D721Med (cell line): ENCODE results near the gene DSTN.

Experiments
- DNase-seq: peaks from one replicate; pipeline ENCODE4 v3.0.0; 2011; ENCODE audit warnings: low spot score; ENCODE audit not compliant: insufficient read length
- FAIRE-seq: peaks from 2 replicates; lab custom pipeline; 2011; peaks lifted over from hg19 to GRCh38; lab: Jason Lieb, UNC
- CTCF ChIP-seq: IDR thresholded peaks from 2 replicates; pipeline ENCODE4 v1.5.1; 2012; ENCODE audit warnings: mild to moderate bottlenecking, control low read depth; ENCODE audit not compliant: insufficient read depth; ENCODE audit errors: missing control alignments

Gene DSTN

DNA sequence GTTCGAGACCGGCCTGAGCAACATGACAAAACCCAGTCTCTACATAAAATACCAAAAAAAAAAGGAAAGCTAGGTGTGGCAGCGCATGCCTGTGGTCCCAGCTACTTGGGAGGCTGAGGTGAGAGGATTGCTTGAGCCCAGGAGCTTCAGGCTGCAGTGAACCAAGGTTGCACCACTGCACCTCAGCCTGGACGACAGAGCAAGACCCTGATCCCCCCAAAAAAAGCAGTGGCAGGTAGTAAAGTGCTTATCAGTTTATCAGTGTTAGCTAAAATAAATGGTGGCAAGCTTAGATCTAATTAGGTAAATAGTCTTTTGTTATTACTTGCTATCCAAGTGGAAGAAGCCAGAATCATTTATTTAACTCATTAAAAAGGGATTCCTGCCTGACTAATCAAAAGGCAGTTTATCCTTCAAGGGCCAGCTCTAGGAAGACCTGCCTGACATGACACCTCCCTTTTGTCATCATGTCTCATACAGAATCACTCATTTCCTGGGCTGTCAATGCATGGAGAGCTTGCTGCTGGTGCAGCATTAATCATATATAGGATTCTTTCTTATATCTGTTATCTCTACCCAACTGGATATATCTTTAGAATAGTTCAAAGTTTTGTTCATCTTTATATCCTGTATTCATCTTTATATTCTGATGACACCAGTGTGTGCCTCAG is 9.6 kb downstream of the DSTN start:
- FAIRE-seq (no peak), DNase-seq (no peak)
- TF ChIP-seq CTCF: no peak

DNA sequence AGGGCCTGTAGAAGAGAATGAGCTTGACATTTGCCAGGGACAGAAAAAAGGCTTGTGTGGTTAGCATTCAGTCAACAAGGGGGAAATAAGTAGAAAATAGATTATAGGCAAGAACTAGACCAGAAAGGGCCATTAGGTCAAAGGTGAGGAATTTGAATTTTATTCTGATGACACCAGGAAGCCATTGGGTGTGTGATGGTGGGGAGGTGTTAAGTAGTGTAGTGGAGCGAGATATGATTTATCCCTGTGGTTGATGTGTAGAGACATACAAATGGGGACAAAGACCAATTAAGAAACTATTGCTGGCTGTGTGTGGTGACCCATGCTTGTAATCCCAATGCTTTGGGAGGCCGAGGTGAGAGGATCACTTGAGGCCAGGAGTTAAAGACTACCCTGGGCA is 11.0 kb downstream of the DSTN start:
- no peak for TF ChIP-seq CTCF
- FAIRE-seq (no peak), DNase-seq (no peak)

- no peak for TF ChIP-seq CTCF
- FAIRE-seq: no peak
Observed at GRCh38 chr20:17583126-17583525, 13.3 kb downstream of the DSTN start.

DNA sequence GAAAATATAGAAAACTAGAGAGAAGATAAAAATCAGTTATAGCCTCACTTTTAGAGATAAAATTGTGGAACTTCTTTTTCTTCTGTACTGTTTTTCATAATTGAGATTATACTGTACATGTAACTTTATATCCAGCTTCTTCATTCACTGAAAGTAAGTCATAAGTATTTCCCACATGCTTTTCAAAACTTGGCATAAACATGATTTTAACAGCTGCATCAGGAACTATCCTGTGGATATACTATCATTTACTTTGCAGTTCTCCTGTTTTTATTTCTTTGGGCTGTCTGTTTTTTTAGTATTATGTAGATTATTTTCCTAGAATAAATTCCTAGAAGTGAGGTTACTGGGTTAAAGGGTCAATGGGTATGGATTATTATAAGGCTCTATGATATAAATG is 14.8 kb downstream of the DSTN start:
- DNase-seq (no peak), FAIRE-seq (no peak)
- TF ChIP-seq CTCF: no peak

More at GRCh38 chr20:17583126-17583525, 13.3 kb downstream of the DSTN start:
- no peak for DNase-seq

GRCh38 chr20:17586250-17586649 is 16.4 kb downstream of the DSTN start:
- no peak for FAIRE-seq
- TF ChIP-seq CTCF: no peak

DNA sequence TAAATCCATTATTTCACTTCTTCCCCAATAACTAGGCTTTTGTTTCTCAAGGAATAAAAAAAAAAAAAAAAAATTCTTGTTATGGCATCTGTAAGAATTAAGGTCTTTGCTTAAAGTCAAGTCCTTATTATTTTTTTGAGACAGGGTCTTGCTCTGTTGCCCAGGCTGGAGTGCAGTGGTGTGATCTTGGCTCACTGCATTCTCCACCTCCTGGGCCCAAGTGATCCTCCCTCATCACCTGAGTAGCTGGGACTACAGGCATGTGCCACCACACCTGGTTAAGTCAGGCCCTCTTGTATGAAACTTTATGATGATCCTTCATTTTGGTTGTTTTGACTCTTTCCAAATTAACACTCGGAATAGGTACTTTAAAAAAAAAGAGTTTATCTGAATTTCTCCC is 17.3 kb downstream of the DSTN start:
- no peak for DNase-seq
- TF ChIP-seq CTCF: no peak
- FAIRE-seq: no peak

More at GRCh38 chr20:17586250-17586649, 16.4 kb downstream of the DSTN start:
- DNase-seq: no peak

DNA sequence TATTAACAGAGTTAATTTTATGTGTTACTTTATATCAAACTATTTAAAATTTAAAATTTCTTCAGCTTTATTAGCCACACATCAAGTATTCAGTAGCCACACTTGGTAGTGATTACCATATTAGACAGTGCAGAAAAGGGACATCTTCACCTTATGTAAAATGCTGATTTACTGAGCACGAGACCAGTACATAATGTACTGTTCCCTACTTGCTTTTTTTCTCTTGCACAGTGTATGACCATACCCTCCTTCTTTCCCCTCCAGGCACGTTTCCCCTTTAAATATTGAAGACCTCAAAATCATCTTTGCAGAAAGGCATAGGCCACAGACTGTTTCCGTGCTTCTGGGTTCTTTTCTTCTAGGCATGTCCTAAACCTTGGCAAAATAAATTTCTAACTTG is 17.9 kb downstream of the DSTN start:
- no peak for TF ChIP-seq CTCF
- FAIRE-seq (no peak), DNase-seq (no peak)
